Mesendoderm (in vitro differentiated cells): ENCODE data around the gene BAIAP2.

Experiments used
- DNase-seq: peaks from one replicate; pipeline ENCODE4 v3.0.0; 2013
- H2AK5ac ChIP-seq: 2 replicates; pipeline ENCODE4 v1.6.1; 2013; ENCODE audit warnings: low read length, inconsistent platforms
- H2BK120ac ChIP-seq: 2 replicates; pipeline ENCODE4 v1.6.1; 2013; ENCODE audit warnings: low read depth, mild to moderate bottlenecking, low read length, moderate library complexity, mixed read lengths
- H2BK15ac ChIP-seq: replicated peaks from 2 replicates; pipeline ENCODE4 v1.6.1; 2013; ENCODE audit warnings: low read depth, mild to moderate bottlenecking, moderate library complexity
- H2BK5ac ChIP-seq: 2 replicates; pipeline ENCODE4 v1.6.1; 2013; ENCODE audit warnings: low read length, inconsistent platforms
- H3K18ac ChIP-seq: 2 replicates; pipeline ENCODE4 v1.6.1; 2013; ENCODE audit warnings: mild to moderate bottlenecking, low read length, mixed read lengths
- H3K23ac ChIP-seq: one replicate; pipeline ENCODE4 v1.6.1; 2013; ENCODE audit warnings: low read length
- H3K27ac ChIP-seq: 2 replicates; pipeline ENCODE4 v1.5.1; 2013; ENCODE audit warnings: low read depth, mild to moderate bottlenecking, inconsistent platforms, low read length, moderate library complexity
- H3K27me3 ChIP-seq: 2 replicates; pipeline ENCODE4 v1.6.1; 2013; ENCODE audit warnings: low read length, control low read depth, mild to moderate bottlenecking, inconsistent platforms; ENCODE audit not compliant: insufficient read depth, poor library complexity
- H3K36me3 ChIP-seq: 2 replicates; pipeline ENCODE4 v1.6.1; 2013; ENCODE audit warnings: low read length, inconsistent platforms; ENCODE audit not compliant: control insufficient read depth, insufficient read depth
- H3K4ac ChIP-seq: one replicate; pipeline ENCODE4 v1.6.1; 2013; ENCODE audit warnings: low read depth, mild to moderate bottlenecking, low read length, moderate library complexity
- H3K4me1 ChIP-seq: 2 replicates; pipeline ENCODE4 v1.6.1; 2013; ENCODE audit warnings: low read depth, low read length, inconsistent platforms; ENCODE audit not compliant: control insufficient read depth
- H3K4me2 ChIP-seq: 2 replicates; pipeline ENCODE4 v1.6.1; 2013; ENCODE audit warnings: low read length
- H3K4me3 ChIP-seq: 2 replicates; pipeline ENCODE4 v1.5.1; 2013; ENCODE audit warnings: mild to moderate bottlenecking, low read length
- H3K56ac ChIP-seq: one replicate; pipeline ENCODE4 v1.6.1; 2013; ENCODE audit warnings: low read length
- H3K79me1 ChIP-seq: 2 replicates; pipeline ENCODE4 v1.6.1; 2013; ENCODE audit warnings: low read length, inconsistent platforms
- H3K79me2 ChIP-seq: 2 replicates; pipeline ENCODE4 v1.6.1; 2013; ENCODE audit warnings: mild to moderate bottlenecking, low read length; ENCODE audit not compliant: control insufficient read depth, insufficient read depth
- H3K9ac ChIP-seq: 2 replicates; pipeline ENCODE4 v1.6.1; 2013; ENCODE audit warnings: low read length, inconsistent platforms
- H4K5ac ChIP-seq: one replicate; pipeline ENCODE4 v1.6.1; 2013; ENCODE audit warnings: low read length
- H4K8ac ChIP-seq: one replicate; pipeline ENCODE4 v1.6.1; 2013; ENCODE audit warnings: low read depth, mild to moderate bottlenecking, control low read depth, low read length, moderate library complexity
- WGBS: extraction: QIAGEN DNeasy Blood & Tissue Kit; methylation state at CpG from one replicate; pipeline ENCODE4 v1.1.7; 2013; ENCODE audit warnings: low lambda C conversion rate, missing lambda C conversion rate; ENCODE audit not compliant: insufficient coverage; ENCODE audit errors: extremely low coverage; 5-methylcytosine and 5-hydroxymethylcytosine counted together

Gene BAIAP2

DNA sequence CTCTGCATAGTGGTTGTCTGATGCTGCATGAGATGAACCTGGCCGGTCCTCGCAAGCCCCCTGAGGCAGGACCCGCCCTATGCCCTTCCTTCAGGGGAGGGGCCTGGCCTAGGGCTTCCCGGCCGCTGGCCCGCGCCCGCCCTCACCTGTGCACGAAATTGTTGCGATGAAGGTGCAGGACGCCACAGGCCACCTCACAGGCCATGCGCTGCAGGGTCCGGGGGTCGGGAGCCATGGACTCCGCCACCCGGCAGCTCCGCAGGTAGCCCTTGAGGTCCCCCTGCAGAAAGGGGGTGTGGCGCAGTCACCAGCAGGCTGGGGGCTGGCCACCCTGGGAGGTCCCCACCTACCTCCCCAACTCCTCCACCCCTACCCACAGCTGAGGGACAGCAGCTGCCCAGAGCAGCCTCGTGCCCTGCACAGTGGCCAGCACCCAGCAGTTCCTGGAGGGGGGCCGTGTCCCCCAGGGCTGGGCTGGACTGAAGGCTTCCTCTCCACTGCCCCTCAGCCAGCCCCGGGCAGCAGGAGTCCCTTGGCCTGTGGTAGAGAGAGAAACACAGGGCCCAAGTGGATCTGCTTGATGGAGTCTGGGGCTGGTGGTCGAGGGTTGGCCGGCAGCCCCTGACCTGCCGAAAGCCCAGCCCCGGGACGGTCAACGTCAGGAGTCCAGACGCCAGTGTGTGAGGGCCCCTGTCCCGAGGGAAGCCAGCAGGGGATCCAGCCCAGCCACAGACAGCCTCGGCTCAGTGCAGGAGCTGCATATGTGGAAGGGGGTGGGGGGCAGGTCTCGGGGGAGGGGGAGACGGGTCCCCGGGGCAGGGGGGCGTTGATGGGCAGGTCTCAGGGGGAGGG lies 91.6 kb downstream of the BAIAP2 start:
- Histone ChIP-seq H3K4me3 (no peak overlapping the region), H4K5ac (no peak overlapping the region), H2AK5ac (no peak overlapping the region), H2BK120ac (no peak overlapping the region), H3K79me1 (no peaks in the 10 kb centered on the region), H3K9ac (no peak overlapping the region), H3K4me2 (no peak overlapping the region), H4K8ac (no peak overlapping the region), H3K56ac (no peak overlapping the region), H3K23ac (no peak overlapping the region), H3K79me2 (no peaks in the 10 kb centered on the region), H2BK15ac (no peak overlapping the region), H2BK5ac (no peak overlapping the region), H3K36me3 (no peaks in the 10 kb centered on the region), H3K27ac (no peak overlapping the region), H3K4ac (no peak overlapping the region), H3K4me1 (no peaks in the 10 kb centered on the region), H3K27me3 (no peaks in the 10 kb centered on the region), H3K18ac (no peak overlapping the region)
- no peak for DNase-seq
- no CpG with 5 or more reads among the region's 34 CpGs for WGBS

DNA sequence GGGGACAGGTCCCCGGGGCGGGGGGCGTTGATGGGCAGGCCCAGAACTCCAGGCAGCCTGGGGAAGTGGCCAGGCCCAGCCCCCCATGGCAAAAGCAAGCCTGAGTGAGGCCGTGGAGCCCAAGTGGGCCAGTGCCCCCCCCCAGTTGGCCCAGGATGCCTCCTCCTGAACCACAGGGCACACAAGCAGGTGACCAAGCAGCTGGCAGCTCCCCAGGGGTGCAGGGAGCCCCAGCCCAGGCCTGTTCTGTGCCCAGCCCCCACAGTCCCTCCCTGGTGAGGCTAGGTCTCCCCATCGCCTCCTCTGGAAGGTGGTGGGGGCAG lies 92.1 kb downstream of the BAIAP2 start:
- Histone ChIP-seq H3K36me3 (no peaks in the 10 kb centered on the region), H3K18ac (no peak overlapping the region), H3K79me1 (no peaks in the 10 kb centered on the region), H3K27me3 (no peaks in the 10 kb centered on the region), H2BK120ac (no peak overlapping the region), H3K4me3 (no peak overlapping the region), H3K4ac (no peak overlapping the region), H3K23ac (no peak overlapping the region), H3K56ac (no peak overlapping the region), H4K8ac (no peak overlapping the region), H3K9ac (no peak overlapping the region), H3K4me1 (no peaks in the 10 kb centered on the region), H2BK5ac (no peak overlapping the region), H3K79me2 (no peaks in the 10 kb centered on the region), H2AK5ac (no peak overlapping the region), H4K5ac (no peak overlapping the region), H3K27ac (no peak overlapping the region), H3K4me2 (no peak overlapping the region), H2BK15ac (no peak overlapping the region)
- no CpG with 5 or more reads among the region's 5 CpGs for WGBS
- DNase-seq: no peak

DNA sequence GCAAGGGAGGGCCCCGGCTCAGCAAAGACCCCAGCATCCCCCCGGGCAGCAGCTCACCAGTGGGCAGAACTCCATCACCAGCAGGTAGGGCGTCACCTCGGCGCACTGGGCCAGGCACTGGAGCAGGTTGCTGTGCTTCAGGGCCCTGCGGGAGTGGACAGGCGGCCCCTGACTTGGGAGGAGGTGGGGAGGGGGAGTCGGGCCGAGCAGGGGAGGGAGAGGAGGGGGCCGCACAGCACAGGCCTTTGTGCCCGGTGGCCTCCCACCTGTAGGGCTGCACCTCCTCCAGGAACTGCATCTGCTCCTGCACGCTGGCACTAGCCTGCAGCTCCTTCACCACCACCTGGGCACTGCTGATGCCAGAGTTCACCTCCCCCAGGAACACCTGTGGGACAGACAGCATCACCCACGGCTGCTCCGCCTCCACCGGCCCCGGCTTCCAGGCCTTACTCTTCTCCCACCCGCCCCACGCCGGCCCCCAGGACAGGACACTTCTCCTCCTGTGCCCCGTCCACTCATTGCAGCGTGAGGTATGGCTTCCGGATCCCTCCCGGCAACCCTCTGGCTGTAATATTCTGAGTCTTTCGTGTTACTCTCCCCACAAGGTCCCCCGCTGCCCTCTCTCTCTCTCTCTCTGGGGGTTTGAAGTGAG lies 92.7 kb downstream of the BAIAP2 start:
- Histone ChIP-seq H3K4me3 (no peak overlapping the region), H3K23ac (no peak overlapping the region), H2AK5ac (no peak overlapping the region), H3K36me3 (no peaks in the 10 kb centered on the region), H2BK5ac (no peak overlapping the region), H3K27me3 (no peaks in the 10 kb centered on the region), H2BK120ac (no peak overlapping the region), H3K4me2 (no peak overlapping the region), H4K5ac (no peak overlapping the region), H3K9ac (no peak overlapping the region), H3K4me1 (no peaks in the 10 kb centered on the region), H3K27ac (no peak overlapping the region), H3K56ac (no peak overlapping the region), H3K79me2 (no peaks in the 10 kb centered on the region), H4K8ac (no peak overlapping the region), H3K18ac (no peak overlapping the region), H3K79me1 (no peaks in the 10 kb centered on the region), H3K4ac (no peak overlapping the region), H2BK15ac (no peak overlapping the region)
- no CpG with 5 or more reads among the region's 25 CpGs for WGBS
- no peak for DNase-seq

DNA sequence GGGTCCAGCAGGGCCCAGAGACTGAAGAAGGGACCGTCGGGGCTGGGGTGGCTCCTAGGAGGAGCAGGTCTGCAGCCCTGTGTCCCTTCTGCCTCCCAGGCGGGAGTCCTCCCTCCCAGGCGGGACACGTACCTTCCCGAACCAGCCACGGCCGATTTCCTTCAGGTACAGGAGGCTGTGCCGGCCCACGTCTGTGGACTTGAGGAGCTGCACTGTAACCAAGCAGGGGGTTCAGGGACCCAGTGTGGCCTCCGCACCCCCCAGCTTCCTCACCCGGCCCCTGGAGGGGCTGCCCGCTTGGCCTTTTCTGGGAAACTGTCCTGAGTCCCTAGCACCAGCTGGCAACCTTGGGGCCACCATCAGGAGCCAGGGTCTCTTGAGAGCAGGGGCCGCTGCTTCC lies 93.4 kb downstream of the BAIAP2 start:
- Histone ChIP-seq H3K4me2 (no peak overlapping the region), H3K4me1 (no peaks in the 10 kb centered on the region), H2BK15ac (no peak overlapping the region), H3K9ac (no peak overlapping the region), H3K18ac (no peak overlapping the region), H3K23ac (no peak overlapping the region), H3K36me3 (no peaks in the 10 kb centered on the region), H4K8ac (no peak overlapping the region), H3K27me3 (no peaks in the 10 kb centered on the region), H2BK5ac (no peak overlapping the region), H3K4ac (no peak overlapping the region), H3K4me3 (no peak overlapping the region), H4K5ac (no peak overlapping the region), H3K27ac (no peak overlapping the region), H3K79me2 (no peaks in the 10 kb centered on the region), H3K79me1 (no peaks in the 10 kb centered on the region), H2AK5ac (no peak overlapping the region), H2BK120ac (no peak overlapping the region), H3K56ac (no peak overlapping the region)
- no CpG with 5 or more reads among the region's 14 CpGs for WGBS
- DNase-seq: no peak

- Histone ChIP-seq H3K56ac (no peak overlapping the region), H2BK15ac (no peak overlapping the region), H3K79me1 (no peaks in the 10 kb centered on the region), H3K18ac (no peak overlapping the region), H2BK5ac (no peak overlapping the region), H3K4me2 (no peak overlapping the region), H4K5ac (no peak overlapping the region), H3K9ac (no peak overlapping the region), H3K79me2 (no peaks in the 10 kb centered on the region), H3K27me3 (no peaks in the 10 kb centered on the region), H3K23ac (no peak overlapping the region), H2BK120ac (no peak overlapping the region), H3K4ac (no peak overlapping the region), H3K4me3 (no peak overlapping the region), H3K4me1 (no peaks in the 10 kb centered on the region), H3K36me3 (no peaks in the 10 kb centered on the region), H3K27ac (no peak overlapping the region), H2AK5ac (no peak overlapping the region), H4K8ac (no peak overlapping the region)
- DNase-seq: no peak
- WGBS: no CpG with 5 or more reads among the region's 23 CpGs
These were observed 93.8 kb downstream of the BAIAP2 start for GRCh38 chr17:81128774-81129173.
